Retina (tissue), 1 donor: ENCODE data around the gene SVOP.

ENCODE experiments used
- DNase-seq: peaks from one replicate; pipeline ENCODE4 v3.0.0-alpha.2; 2016

SVOP gene

DNA sequence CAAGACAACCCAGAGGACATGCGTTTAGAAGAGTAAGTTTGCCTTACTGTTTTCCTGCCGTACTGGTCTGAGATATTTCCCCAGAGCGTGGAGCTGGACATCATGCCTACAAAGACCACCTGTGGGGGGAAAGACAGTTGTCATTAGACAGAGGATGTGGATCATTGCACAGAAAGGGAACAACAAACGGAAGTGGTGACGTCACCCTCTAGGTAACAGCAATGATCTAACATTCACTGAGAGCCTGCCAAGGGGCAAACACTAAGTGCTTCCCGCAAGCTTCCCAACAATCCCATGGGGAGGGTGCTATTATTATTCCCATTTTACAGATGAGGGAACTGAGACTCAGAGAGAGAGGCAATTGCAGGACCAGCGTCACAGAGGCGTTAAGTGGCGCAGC, 48.5 kb downstream of the SVOP start:
- no peak for DNase-seq

DNA sequence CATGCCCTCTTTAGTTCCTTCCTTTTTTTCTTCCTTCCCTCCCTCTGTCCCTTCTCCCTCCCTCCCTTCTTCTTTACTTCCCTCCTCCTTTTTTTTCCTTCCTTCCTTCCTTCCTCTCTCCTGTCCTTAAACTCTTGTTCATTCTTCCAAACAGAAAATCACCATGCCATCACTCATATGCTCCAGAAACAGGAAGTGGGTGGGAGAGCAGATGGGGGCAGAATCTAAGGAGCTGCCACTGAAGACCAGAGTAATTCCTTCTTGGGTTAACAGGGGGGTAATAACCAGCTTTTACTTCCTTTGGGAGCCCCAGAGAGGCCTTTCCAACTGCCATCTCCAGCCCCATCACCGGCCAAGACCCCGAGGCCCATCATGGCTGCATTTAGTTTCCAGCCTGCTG, 51.2 kb downstream of the SVOP start:
- no peak for DNase-seq

DNA sequence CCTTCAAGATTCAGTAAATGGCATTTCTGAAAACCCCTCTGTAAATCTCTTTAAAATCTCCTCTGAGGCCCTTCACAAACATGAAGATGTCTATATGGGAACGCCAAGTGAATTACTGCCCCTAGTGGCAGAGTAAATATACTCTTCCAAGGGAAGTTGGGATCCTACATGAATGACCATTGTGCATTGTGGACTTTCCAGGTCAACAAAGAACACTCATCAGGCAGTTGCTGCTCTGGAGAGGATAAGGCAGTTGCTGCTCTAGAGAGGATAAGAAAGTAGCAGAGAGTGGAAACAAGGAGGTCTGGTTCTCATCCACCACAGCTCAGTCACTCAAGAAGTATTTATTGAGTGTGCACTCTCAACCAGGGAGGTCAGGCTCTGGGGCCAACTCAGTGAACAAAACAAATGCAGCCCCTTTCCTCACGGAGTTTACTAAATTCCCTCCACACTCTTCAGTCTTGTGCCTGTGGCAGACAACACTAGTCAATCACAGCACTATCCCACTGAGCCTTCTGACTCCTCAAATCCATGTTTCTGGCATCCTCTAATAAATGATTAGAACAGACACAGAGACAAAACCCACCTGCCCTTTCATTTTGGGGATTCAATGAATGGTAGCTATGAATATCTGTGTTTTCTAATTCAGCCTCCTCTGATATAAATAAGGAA, 52.9 kb downstream of the SVOP start:
- DNase-seq: no peak

DNA sequence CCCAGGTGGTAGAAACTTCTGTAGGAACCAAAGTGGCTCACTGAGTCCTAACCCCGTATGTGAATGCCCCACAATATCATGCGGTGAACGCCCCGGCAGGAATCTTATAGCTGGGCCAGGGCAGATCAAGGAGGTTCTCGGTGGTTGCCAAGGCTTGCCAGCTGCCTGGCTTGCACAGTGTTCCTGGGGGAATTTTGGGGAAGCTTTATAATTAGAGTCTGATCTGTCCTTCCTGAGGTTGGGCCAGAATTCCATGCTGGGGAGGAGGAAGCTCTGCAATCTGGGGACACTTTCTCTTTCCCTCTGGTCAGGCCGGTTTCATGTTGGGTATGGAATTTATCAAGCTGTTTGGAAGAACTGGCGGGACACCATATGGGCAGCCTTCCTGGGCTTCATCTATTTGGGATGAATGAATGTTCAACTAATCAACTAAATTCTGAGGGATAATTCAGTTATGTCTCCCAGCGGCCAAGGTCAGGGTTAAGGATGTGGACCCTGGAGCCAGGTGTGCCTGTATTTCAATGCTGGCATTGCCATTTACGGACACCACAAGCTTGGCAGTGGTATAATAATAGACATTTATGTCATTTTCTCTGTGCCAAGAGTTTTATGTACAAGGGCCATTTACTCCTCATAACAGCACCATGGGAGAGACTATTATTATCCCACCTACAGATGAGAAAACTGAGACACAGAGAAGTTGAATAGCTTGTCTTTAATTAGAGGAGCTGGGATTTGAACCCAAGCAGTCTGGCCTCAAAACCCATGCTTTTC, 54.3 kb downstream of the SVOP start:
- DNase-seq: no peak

DNA sequence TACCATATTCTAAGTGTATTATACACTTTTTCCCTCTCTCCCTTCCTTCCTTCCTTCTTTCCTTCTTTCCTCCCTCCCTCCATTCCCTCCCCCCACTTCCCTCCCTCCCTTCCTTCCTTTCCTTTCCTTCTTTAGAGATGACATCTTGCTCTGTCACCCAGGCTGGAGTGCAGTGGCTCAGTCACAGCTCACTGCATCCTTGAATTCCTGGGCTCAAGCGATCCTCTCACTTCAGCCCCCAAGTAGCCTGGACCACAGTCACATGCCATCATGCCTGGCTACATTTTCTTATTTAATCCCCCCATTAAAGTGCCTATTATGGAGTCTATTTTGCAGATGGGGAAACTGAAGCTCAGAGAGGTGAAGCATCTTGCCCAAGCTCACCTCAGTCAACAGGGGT, 55.0 kb downstream of the SVOP start:
- DNase-seq: no peak

DNA sequence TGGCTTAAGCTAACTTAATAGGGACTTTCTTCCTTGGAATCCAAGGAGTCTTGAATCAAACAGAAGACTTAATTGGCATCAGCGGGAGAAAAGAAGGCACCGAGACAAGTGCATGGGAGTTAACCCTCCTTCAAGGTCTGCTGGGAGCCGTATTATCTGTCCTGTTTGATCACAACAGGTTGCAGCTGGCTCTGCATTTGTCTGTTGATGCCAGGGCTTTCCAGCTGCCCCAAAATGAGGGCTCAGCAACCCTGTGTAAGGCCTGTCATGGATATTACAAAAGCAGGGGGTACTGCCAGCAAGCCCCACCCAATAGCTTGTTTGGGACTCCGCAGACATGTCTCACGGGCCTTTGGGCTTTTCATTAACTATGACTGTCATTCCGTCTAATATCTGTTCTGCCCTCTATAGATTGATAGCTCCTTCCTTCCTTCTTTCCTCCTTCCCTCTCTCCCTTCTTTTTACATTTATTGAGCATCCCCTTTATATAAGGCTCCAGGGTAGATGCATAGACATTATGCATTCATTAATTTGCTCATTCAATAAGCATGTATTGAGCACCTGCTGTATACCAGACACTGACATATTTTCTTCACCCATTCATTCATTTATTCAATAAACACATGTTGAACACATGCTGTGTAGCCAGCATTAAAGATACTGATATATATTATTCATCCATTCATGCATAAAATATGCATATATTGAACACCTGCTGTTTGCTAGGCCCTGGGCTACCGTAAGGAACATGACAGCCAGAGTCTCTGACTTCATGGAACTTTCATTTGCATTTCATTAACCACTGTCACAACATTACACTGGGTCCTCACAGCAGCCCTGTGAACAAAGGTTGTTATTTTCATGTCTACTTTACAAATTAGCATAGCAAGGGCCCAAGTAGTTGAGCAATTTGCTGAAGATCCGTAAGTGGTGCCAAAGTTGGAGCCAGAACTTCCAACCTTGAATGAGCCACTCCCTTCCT, 56.2 kb downstream of the SVOP start:
- no peak for DNase-seq

DNA sequence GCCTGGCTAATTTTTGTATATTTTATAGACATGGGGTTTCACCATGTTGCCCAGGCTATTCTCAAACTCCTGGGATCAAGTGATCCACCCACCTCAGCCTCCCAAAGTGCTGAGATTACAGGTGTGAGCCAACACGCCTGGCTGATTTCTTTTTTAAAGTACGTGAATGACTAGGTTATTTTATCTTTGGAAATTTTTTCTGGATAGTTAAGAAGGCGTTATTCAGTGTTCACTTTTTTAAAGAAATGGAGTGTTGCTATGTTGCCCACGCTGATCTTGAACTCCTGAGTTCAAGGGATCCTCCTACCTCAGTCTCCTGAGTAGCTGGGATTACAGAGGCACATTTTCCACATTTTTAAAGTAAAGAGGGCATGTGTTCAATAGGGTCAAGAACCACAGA, 58.6 kb downstream of the SVOP start:
- DNase-seq: no peak

DNA sequence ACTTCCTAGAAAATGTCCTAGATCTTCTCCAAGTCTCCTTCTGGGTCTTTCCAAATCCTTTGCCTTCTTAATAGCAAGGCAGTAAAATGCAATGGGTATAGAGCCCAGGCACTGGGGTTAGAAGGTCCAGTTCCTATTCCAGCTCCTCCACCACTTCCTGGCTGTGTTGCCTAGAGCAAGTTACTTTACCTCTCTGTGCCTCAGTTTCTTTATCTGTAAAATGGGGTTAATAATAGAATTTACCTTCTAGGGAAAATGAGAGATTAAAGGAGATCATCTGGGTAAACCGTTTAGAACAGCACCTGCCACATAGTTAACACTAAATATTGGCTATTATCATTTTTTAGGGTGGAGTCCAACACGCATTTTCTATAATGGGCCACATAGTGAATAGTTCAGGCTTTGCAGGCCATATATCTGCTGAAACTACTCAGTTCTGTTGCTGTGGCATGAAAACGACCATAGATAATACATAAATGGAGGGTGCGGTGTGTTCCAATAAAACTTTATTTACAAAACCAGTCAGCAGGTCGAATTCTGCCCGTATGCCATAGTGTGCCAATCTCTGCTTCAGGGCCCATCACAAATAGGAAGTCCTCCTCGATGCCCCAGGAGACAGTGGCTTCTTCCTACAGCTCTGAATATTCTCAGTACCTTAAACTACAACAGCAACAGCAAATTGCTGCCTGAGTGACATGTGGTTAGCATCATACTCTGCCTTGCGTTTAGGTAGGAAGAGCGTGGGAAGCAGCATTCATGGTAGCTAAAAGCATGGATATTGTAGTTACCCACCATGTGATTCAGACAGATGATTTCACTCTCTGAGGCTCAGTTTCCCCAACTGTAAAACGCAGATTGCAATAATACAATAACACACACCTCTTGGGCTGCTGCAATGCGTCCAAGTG, 60.9 kb downstream of the SVOP start:
- no peak for DNase-seq

DNA sequence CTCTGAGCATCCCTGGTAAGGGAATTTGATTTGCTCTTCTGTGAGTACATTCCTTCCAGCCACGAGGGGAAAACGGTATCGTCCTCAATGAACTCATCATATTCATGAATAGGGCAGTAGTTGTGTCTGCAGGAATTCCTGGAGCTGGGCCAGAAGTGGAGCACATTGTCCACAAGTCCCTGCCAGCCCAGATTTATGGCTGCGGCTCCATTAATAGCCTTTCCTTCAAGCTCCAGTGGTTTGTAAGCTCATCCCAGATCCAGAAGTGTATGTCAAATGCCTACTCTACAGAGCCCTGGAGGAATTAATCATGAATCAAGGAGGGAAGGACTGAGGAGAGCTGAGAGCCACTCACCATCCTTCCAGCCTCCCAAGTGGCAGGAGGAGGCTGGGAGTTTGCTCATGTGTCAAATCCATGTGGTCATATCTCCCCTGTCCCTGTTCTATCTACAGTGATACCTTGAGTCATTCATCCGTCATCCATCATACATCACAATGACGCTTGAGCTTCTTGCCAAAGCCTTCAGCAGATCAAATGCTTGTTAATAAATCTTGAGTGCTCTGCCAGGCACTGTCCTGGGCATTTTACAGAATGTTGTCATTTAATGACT, 65.5 kb downstream of the SVOP start:
- peak; percentile 48 for DNase-seq

DNA sequence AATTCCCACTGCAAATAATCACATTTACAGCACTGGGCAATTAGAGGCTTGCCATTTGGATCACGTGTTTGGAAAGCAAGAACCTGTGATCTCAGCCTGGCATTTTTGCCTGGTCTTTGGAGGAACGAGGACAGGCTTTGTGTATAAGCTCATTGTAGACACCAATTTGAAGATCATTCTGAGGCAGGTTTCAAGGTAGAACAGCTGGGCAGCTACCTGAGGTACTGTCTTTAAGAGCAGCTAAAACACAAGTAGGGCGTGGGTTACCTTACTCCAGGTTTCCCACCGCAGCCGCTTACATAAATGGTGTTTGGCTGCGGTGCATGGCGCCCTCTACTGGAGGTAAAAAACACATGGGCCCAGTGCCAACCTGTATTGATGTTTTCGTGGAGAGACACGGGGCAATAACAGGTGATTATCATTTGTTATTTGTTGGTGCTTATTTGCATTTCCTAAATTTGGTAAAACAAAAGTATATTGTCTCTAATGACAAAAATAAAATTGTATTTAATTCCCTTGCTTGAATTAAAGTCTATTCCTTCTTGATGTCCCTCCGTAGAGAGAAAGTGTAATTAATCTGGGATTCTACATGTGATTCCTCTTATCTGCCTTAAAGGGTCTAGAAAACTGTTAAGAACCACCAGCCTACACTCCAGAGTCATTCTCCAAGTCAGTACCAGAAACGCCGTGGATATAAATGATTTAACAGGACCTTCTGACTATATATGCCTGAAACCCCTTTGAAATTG, 69.7 kb downstream of the SVOP start:
- DNase-seq: peak; percentile 74

DNA sequence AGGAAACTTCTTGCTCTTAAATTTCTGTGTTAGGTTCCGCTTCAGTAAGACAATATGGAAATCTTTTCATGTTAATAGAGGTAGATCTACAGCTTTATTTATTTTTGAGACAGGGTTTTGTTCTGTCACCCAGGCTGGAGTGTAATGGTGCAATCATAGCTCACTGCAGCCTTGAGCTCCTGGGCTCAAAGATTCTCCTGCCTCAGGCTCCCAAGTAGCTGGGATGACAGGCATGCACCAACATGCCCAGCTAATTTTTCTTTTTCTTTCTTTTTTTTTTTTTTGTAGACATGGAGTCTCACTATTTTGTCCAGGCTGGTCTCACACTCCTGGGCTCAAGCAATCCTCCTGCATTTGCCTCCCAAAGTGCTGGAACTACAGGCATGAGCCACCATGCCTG, 70.9 kb downstream of the SVOP start:
- DNase-seq: no peak

DNA sequence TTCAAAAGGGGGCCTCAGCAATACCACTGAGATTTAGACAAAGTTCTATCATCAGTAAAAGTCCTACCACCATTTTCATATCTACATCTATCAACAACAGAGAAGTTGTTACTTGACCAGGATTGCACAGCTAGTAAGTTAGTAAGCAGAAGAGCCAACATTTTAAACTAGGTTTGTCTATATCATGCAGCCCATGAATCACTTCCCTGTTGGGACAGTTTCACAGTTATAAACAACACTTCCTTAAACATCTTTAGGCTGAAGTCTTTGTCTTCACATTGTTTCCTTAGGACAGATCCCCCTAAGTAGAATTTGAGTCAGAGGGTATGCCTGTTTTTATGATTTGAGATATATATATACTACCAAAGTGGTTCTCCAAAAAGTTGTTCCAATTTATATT, 72.5 kb downstream of the SVOP start:
- no peak for DNase-seq

DNA sequence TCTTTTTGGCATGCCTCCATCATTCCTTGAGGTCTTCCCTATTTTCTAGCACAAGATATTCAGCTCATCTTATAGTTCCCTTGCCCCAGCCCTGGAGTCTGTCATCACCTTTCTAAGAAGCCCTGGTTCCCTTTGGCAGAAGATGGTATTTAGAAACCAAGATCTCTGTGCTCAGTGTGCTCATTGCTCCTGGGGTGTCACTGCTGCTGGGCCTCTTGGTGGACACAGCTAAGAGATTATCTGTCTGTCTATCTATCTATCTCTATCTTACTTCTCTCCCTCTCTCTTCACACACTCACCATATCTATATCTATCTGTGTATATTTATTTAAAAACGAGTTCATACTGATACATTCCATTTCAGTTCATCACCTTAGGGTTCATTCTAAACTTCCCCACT, 73.8 kb downstream of the SVOP start:
- no peak for DNase-seq

DNA sequence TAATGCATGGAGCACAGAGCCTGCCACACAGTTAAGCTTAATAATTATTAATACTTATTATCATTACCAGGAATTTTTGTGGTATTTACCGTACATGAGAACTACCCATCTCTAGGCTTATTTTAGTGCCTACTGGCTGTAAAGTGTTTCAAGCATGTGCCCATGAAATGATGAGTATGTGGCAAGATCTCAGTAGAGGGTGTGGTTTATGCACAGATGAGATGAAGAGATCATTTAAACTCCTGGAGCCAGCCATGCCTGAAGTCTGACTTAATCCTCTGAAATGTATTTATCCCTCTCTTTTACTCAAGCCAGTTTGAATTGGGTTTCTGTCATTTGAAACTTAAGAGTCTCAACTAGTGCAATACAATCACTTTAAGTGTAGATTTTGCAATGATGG, 80.7 kb downstream of the SVOP start:
- DNase-seq: no peak

DNA sequence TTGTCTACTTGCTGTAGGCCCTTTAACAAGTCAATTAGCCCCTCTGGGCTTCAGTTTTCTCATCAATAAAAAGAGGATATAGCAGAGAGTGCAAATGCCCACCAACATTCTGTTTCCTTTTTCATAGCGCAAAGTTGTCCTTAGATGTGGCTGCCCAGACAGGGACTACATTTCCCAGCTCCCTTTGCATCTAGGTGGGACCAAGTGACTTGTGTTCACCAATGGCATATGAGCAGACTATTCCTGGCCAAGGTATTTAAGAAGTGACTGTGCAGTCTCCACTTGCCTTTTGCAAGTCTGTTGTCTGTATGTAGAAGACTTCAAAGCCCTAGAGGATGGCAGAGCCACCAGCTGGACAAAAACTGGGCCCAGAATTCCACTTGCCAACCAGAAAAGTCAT, 81.3 kb downstream of the SVOP start:
- no peak for DNase-seq

DNA sequence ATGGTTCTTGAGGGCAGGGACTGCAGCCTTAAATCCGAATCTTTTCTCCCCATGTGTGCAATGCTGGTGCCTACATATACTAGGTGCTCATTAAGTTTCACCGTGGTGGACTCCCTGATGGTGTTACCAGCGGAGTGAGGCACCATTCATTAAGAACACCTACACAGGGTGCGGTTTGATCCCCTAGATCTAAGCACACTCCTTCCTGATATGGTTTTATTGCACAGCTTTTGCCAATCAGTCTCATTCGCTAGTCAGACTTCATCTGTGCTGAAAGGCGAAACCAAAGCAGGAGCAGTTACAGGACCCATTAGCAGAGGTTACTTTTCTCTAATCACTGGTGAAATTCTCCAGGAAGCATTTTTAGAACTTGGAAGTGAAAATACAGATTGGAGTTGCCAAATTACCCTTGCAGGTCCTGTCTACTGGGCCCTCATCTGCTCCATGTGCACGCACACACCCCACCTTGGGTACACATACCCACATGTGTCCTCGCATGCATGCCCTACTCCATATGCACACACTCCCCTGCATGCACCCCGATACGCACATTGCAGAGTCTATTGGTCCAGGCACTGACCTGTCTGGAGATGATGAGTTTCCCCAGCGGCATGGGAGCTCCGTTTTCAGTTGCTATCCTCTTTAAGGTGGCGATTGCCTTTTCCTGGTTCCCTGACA, 82.5 kb downstream of the SVOP start:
- no peak for DNase-seq

DNA sequence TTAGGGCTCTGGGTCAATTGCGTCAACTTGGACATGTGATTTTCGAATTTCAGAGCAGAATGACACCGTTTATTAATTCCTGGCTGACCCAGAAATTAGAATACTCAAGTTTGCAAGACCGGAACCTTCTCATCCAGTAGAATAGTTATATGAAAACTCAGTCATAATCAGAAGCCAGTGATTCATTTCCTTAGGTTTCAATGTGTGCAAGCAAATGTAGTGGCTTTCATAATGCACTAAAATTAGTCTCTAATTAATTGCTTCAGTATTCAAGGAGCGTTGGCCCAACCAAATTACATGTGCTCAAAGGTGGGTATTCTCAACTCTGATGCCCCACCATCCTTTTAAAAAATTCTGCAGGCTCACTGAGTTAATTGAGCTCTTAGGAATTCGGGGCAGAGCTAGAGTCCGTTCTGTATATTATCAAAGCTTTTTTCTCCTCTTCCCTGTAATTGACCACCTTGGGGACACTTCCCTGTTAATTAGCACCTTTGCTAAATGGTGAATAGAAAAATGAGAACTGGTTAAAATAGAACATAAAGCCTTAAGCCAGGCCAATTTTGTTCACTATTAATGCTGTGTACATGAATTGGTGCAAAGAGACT, 85.6 kb downstream of the SVOP start:
- DNase-seq: no peak

DNA sequence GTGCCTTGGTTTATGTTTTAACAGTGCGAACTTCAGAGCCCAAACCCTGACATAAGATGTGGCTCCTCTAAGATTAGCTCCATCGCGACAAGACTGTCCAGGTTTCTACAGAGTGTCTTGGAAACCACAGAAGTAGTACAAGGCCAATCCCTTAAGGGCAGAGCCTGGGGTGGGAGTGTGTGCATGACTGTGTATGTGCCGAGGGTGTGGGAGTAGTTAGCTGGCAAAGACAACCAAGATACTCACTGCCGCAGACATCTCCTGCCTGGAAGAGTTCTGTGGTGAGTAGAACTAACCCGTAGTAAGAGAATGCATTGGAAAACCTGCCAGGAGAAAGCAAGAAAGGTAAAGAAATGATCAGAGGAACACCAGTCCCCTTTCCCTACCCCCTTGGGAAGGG, 86.9 kb downstream of the SVOP start:
- no peak for DNase-seq

DNA sequence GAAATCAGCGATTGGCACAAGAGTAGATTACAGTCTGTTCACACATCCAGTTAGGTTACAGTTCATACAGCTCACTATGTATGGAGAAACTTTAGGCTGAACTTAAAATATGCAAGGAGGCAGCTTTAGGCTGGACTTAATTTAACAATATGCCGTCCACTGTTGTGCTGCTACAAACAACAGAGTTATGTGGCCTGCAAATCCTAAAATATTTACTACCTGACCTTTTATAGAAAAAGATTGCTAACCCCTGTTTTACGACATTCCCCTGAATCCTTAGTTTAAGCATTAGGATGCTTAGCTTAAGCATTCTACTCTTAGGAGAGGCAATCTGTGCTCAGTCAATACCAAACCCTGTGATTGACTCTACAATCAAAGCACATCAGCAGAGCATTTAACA, 90.1 kb downstream of the SVOP start:
- DNase-seq: no peak

DNA sequence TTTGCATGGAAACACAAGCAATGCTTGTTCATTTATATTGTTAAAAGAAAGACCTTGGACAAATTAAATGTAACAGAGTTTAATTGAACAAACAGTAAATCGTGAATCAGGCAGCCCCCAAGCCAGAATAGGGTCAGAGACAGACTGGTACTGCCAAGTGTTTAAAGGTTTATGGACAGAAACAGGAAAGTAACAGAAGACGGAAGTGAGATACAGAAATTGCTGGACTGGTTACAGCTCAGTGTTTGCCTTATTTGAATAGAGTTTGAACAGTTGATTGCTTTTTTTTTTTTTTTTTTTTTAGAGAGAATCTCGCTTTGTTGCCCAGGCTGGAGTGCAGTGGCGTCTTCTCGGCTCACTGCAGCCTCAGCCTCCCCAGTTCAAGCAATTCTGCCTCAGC, 90.7 kb downstream of the SVOP start:
- DNase-seq: no peak
